VCaP (cell line): ENCODE measurements around the gene DCTN3.

Experiments used
- H3K27ac ChIP-seq: fragments of 450-650 bp; 2 replicates; pipeline ENCODE4 v1.5.1; 2017
- CTCF ChIP-seq: fragments of 450-650 bp; conservative IDR thresholded peaks from 2 replicates; pipeline ENCODE4 v1.5.1; 2017; ENCODE audit warnings: mild to moderate bottlenecking, moderate library complexity

Gene DCTN3

GRCh38 chr9:34627716-34628655 is 7.7 kb upstream of the DCTN3 start:
- TF ChIP-seq CTCF, result no peak
- peak overlapping the region; percentile 34; the same call in 1 of the 2 replicates for H3K27ac ChIP-seq

- no peak for TF ChIP-seq CTCF
- no peak overlapping the region for H3K27ac ChIP-seq
Measured at GRCh38 chr9:34625186-34625486, 4.8 kb upstream of the DCTN3 start.

- no peak overlapping the region for H3K27ac ChIP-seq
- TF ChIP-seq CTCF, result no peak
Measured at GRCh38 chr9:34624475-34625185, 4.3 kb upstream of the DCTN3 start.

GRCh38 chr9:34623374-34624235 is 3.3 kb upstream of the DCTN3 start:
- no peak overlapping the region for H3K27ac ChIP-seq
- no peak for TF ChIP-seq CTCF

GRCh38 chr9:34615132-34615531 is 5.2 kb downstream of the DCTN3 start:
- no peak for TF ChIP-seq CTCF
- no peak overlapping the region for H3K27ac ChIP-seq

GRCh38 chr9:34612788-34613390 is 7.4 kb downstream of the DCTN3 start:
- TF ChIP-seq CTCF, result peak; percentile 94
- peak overlapping the region; percentile 93 for H3K27ac ChIP-seq
